ENCODE results near the gene LRRC71.

GRCh38 chr1:156973417-156973816, 53.0 kb downstream of the LRRC71 start:
- no peak for TF ChIP-seq POLR2AphosphoS5 (IDR thresholded peaks at IDR 0.05)
- no peak for TF ChIP-seq POLR2A (IDR thresholded peaks at IDR 0.05)
- TF ChIP-seq CTCF (IDR thresholded peaks at IDR 0.05) = no peak
